ENCODE data around the gene FAM83F.

FAM83F gene

DNA sequence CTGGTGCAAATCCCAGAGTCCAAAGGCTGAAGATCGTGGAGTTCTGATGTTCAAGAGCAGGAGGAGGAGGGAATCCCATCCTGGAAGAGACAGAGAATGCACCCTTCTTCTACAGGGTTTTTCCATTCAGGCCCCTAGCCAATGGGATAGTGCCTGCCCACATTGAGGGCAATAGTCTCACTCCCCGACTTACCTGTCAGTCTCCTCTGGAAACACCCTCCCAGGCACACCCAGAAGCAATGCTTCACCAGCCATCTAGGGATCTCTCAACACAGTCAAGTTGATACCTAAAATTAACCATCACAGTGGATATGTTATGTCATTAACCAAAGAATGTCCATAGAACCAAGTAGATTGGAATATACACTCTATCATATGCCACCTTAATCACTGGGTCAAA is 72.9 kb downstream of the FAM83F start:
- no peak for DNase-seq (ENCODE audit: low spot score)

DNA sequence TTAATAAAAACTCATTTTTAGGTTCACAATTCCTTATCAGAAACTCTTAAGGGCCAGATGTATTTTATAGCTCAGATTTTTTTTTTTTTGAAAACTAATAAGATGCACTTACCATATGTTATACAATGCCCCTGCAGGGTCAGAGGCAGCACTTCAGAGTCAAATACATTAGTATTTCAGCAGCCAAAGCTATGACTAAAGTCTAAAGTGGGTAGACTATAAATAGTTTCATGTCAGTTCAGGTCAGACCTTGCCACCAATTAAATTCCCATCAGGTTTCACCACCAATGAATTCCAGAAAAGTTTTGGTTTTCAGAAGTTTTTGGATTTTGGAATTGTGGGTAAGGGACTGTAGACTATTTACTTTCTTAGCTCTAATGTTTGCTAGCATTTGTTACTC is 75.9 kb downstream of the FAM83F start:
- DNase-seq (ENCODE audit: low spot score): no peak

DNA sequence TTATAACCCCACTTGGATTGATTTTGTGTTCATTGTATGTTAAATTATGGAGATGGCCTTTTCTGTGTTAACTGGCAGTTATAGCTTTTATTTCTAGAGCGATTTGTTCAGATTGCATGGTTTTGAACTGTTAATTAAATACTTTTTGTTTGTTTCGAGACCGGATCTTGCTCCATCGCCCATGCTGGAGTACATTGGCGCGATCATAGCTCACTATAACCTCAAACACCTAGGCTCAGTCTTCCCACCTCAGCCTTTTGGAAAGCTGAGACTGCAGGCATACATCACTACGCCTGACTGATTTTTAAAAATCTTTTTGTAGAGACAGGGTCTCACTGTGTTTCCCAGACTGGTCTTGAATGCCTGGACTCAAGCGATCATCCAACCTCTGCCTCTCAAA is 77.0 kb downstream of the FAM83F start:
- no peak for DNase-seq (ENCODE audit: low spot score)

DNA sequence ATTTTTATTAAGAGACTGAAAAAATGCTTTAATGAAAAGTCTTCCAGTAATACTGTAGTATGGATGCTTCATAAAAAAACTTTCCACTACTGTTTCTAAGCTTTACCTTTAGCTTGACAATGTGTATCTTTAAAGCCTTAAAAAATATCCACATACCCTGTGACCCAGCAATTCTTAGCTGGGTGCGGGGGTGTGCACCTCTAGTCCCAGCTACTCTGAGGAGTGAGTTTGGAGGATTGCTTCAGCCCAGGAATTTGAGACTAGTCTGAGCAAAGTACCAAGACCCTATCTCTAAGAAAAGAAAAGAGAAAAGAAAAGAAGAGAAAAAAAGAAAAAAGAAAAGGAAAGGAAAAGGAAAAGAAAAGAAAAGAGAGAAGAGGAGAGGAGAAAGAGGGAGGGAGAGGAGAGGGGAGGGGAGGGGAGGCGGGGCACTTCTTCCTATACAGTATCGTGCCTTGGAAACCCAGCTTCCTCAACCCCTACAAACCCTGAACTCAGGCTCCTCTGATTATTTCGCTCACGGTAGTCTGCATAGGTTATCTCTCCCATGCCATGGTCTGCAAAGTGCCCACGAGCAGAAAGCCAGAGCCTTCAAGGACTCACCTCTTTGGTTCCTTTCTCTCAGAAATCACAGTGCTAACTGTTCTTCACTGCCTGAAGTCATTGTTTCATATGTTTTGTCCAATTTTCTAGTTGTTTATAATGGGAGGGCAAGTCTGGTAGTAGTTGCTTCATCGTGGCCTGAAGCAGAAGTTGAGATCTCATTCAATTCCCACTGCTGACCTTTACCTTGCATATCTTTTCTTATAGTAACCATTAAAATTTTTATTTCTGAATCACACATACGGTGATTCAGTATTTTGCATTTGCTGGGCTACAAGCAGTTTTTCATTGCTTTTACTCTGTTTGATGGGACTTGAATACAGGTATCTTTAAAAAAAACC is 82.2 kb downstream of the FAM83F start:
- DNase-seq (ENCODE audit: low spot score): no peak

DNA sequence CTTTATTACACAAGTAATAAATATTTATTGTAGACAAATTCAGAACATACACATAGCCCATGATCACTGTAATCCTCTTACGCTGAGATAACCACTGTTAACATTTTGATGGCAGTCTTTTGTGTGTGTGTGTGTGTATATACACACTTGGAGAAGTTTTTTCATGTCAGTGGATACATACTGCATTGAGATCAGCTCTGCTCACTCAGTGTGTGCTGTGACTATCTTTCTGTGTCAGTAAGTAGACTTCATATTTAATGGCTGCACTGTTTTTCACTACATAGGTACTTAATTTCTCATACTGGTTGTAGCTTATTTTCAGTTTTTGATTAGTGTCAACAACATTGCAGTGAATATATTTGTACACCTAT is 82.9 kb downstream of the FAM83F start:
- DNase-seq (ENCODE audit: low spot score): no peak

DNA sequence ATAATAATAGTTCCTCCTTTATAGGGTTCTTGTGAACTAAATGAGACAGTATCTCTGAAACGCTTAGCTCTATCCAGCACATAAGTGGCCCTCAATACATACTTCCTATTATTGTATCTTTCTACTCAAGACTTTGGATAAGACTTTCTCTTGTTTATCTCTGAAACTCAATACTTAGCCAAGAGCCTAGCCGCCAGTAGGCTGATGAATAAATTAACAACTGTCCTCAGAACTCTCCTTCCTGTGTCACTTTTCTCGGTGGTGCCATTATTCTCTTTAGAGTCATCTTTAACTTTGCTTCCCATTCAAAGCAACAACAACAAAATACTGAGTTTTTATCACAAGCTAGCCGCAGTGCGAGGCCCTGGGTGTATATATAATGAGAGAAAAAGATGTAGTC is 86.9 kb downstream of the FAM83F start:
- no peak for DNase-seq (ENCODE audit: low spot score)

DNA sequence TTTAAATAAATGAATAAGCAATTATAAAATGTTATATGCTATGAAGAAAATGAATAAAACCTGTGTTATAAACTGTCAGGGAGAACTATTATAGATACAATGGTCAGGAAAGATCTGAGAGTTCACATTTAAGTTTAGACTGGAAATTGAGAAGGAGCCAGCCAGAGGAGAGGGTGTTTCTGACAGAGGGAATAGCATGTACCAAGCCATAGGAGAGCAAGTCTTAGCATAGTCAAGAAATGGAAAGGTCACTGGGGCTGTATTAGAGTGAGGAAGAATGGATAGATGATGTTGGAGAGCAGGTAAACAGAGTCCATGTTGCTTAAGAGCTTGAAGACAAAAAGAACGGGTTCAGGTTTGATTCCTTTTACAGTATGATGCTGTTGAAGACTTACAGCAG is 87.4 kb downstream of the FAM83F start:
- DNase-seq (ENCODE audit: low spot score): no peak

DNA sequence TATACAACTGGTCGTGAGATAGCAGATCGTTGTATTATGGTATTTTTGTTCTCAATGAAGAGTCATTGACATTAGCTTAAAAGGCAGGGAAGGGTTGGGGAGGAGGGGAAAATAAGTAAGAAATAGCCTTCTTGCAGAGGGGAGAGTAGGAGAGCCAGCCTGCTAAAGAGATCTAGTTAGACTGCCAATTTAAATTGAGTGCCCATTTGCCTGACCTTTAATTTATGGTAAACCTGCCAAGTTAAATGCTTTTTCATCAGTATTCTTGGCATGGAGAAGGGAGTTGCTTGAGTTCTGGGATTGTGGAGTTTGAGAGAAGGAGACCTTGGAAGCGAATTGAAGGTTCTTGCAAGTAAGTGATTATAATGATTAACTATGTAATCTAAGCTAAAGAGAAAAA is 89.0 kb downstream of the FAM83F start:
- DNase-seq (ENCODE audit: low spot score): no peak

DNA sequence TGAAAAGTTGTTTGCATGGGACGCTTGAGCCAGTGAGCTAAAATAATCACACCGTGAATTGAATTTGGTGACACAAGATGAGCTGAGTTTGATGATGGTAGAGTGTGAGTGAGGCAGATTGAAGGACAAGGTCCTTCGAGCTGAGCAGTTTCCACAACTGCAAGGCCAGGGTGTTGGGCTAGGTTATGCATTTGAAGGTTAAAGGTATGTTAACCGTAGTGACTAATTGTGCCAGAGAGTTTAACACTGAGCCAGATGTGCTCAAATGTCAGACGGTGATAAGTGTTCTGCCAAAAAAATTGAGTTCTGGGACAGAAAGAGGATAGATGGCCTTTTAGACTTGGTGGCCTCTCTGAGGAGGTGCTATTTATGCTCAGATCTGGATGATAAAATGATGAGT is 89.5 kb downstream of the FAM83F start:
- DNase-seq (ENCODE audit: low spot score): no peak

DNA sequence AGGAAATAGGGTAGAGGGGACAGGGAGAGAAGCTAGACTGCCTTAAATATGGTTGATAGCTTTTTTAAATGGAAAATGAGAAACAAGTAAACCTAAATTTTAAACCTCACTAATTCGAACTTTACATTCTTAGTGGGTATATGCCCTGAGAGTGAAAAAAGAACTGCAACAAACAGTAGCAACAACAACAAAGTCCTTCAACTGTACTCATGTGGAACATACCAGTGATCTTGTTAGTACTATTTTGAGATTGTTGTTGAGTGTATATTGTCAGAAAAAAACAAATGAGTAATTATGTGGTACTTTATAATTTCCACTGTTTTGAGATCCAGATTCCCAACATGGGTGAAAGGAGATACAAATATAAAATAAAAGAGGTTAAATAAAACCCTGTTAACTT is 94.1 kb downstream of the FAM83F start:
- DNase-seq (ENCODE audit: low spot score): no peak
